ENCODE measurements around the gene SEC14L5.
A peak's percentile ranks its signal among the peaks of the same experiment; 100 is the strongest.

Gene SEC14L5

DNA sequence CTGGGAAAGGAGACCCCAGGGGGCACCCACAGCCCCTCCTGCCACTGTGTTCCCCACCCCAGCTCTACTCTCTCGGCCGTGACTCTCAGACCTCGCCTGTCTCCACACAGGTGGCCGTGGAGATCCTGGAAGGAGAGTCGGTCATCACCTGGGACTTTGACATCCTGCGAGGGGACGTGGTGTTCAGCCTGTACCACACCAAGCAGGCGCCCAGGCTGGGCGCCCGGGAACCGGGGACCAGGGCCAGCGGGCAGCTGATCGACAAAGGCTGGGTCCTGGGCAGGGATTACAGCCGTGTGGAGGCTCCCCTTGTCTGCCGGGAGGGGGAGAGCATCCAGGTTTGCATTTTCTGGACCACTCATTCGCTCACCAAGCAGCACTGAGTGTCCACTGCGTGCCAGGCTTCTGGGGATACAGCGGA lies 50.2 kb downstream of the SEC14L5 start:
- H4K20me1 ChIP-seq (ENCODE audit: insufficient read depth, low read length), result no peaks in the 10 kb centered on the region
- no peaks in the 10 kb centered on the region for H3F3A ChIP-seq (ENCODE audit: insufficient read depth, low read length)
- no peak overlapping the region for H3K27ac ChIP-seq (ENCODE audit: low read length)
- no peaks in the 10 kb centered on the region for H3K9me2 ChIP-seq (replicated peaks; ENCODE audit: insufficient read depth, low read length)
- no peaks in the 10 kb centered on the region for H3K9me3 ChIP-seq (replicated peaks; ENCODE audit: insufficient read depth, low read length)
- H3K27me3 ChIP-seq (replicated peaks; ENCODE audit: insufficient read depth, low read length), result peaks cover 75% of the 10 kb centered on the region
- no peaks in the 10 kb centered on the region for H3K36me3 ChIP-seq (replicated peaks; ENCODE audit: insufficient read depth, low read length)
- no peak overlapping the region for H3K4me2 ChIP-seq (ENCODE audit: low read depth, low read length)
- no peak overlapping the region for H2AFZ ChIP-seq (ENCODE audit: low read length)
- no peak overlapping the region for H3K9ac ChIP-seq (ENCODE audit: low read length)
- H3K79me2 ChIP-seq (ENCODE audit: low read length), result no peaks in the 10 kb centered on the region
- H3K4me3 ChIP-seq (ENCODE audit: low read length), result no peak overlapping the region
- TF ChIP-seq EZH2 (optimal IDR thresholded peaks at IDR 0.05; ENCODE audit: low read depth, low read length) (no peak), EZH2phosphoT487 (IDR thresholded peaks at IDR 0.05; ENCODE audit: low read length) (no peak)
- TF ChIP-seq, protein P1, sequence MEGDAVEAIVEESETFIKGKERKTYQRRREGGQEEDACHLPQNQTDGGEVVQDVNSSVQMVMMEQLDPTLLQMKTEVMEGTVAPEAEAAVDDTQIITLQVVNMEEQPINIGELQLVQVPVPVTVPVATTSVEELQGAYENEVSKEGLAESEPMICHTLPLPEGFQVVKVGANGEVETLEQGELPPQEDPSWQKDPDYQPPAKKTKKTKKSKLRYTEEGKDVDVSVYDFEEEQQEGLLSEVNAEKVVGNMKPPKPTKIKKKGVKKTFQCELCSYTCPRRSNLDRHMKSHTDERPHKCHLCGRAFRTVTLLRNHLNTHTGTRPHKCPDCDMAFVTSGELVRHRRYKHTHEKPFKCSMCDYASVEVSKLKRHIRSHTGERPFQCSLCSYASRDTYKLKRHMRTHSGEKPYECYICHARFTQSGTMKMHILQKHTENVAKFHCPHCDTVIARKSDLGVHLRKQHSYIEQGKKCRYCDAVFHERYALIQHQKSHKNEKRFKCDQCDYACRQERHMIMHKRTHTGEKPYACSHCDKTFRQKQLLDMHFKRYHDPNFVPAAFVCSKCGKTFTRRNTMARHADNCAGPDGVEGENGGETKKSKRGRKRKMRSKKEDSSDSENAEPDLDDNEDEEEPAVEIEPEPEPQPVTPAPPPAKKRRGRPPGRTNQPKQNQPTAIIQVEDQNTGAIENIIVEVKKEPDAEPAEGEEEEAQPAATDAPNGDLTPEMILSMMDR (IDR thresholded peaks at IDR 0.05; ENCODE audit: low read length), result no peak
- no peaks in the 10 kb centered on the region for H3K4me1 ChIP-seq (ENCODE audit: low read length)
- no peak for DNase-seq

DNA sequence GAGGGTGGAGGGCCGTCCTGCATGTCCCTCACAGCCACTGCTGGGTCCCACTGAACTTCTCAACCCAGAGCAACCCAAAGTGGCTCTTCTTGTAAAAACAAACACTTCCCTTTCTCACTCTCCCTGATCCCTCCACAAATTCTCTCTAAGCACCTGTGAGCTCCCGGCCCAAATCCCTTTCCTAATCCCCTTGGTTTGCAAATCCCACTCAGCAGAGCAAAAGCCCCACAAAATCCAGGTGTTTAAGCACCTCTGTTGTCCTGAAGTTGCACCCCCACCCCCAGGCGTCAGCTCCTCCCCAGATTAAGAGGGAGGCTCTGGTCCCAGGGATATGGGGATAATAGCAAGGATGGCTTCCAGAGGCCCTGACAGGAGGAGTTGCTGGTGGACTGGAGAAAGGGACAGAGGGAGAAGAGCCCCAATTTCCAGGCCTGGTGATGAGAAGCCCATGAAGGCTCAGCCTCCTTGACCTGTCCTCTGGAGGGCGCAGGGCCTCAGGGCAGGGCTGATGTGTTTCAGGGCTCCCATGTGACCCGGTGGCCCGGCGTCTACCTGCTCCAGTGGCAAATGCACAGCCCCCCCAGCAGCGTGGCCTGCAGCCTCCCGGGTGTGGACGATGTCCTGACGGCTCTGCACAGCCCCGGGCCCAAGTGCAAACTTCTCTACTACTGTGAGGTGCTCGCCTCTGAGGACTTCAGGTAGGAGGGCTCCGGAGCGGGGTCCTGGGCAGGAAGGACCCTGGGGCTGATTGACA lies 52.6 kb downstream of the SEC14L5 start:
- H4K20me1 ChIP-seq (ENCODE audit: insufficient read depth, low read length), result no peaks in the 10 kb centered on the region
- H3F3A ChIP-seq (ENCODE audit: insufficient read depth, low read length), result no peaks in the 10 kb centered on the region
- H2AFZ ChIP-seq (ENCODE audit: low read length), result no peak overlapping the region
- no peaks in the 10 kb centered on the region for H3K4me1 ChIP-seq (ENCODE audit: low read length)
- H3K27ac ChIP-seq (ENCODE audit: low read length), result no peak overlapping the region
- no peaks in the 10 kb centered on the region for H3K36me3 ChIP-seq (replicated peaks; ENCODE audit: insufficient read depth, low read length)
- DNase-seq, result no peak
- no peak overlapping the region for H3K4me3 ChIP-seq (ENCODE audit: low read length)
- H3K9me3 ChIP-seq (replicated peaks; ENCODE audit: insufficient read depth, low read length), result no peaks in the 10 kb centered on the region
- no peaks in the 10 kb centered on the region for H3K79me2 ChIP-seq (ENCODE audit: low read length)
- TF ChIP-seq EZH2phosphoT487 (IDR thresholded peaks at IDR 0.05; ENCODE audit: low read length) (no peak), EZH2 (optimal IDR thresholded peaks at IDR 0.05; ENCODE audit: low read depth, low read length) (no peak)
- TF ChIP-seq, protein P1 (IDR thresholded peaks at IDR 0.05; ENCODE audit: low read length), result peak; percentile 19
- no peak overlapping the region for H3K4me2 ChIP-seq (ENCODE audit: low read depth, low read length)
- no peak overlapping the region for H3K9ac ChIP-seq (ENCODE audit: low read length)
- H3K27me3 ChIP-seq (replicated peaks; ENCODE audit: insufficient read depth, low read length), result peaks cover 68% of the 10 kb centered on the region
- H3K9me2 ChIP-seq (replicated peaks; ENCODE audit: insufficient read depth, low read length), result no peaks in the 10 kb centered on the region

DNA sequence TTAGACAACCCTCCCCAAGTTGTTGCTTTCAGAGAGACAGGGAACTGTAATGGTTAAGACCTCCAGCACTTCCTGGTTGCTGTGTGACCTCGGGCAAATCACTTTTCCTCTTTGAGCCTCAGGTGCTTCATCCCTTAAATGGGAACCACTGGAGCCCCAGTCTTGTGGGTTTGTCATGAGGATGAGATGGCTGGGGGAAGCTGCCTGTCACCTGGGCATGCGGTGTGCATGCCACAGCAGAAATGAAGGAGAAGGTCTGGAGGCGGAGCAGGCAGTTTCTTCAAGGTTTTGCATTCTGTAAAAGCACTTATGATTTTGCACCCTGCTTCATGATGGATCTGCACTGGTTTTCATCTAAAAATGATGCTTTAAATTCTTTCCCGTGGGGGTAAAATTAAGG lies 53.5 kb downstream of the SEC14L5 start:
- Histone ChIP-seq H3K9me3 (replicated peaks; ENCODE audit: insufficient read depth, low read length) (no peaks in the 10 kb centered on the region), H3K9me2 (replicated peaks; ENCODE audit: insufficient read depth, low read length) (no peaks in the 10 kb centered on the region), H3K27ac (ENCODE audit: low read length) (no peak overlapping the region), H3K36me3 (replicated peaks; ENCODE audit: insufficient read depth, low read length) (no peaks in the 10 kb centered on the region), H3K27me3 (replicated peaks; ENCODE audit: insufficient read depth, low read length) (peaks cover 63% of the 10 kb centered on the region), H3K4me3 (ENCODE audit: low read length) (no peak overlapping the region), H2AFZ (ENCODE audit: low read length) (no peak overlapping the region), H3K9ac (ENCODE audit: low read length) (no peak overlapping the region), H4K20me1 (ENCODE audit: insufficient read depth, low read length) (no peaks in the 10 kb centered on the region), H3K4me1 (ENCODE audit: low read length) (no peaks in the 10 kb centered on the region), H3K4me2 (ENCODE audit: low read depth, low read length) (no peak overlapping the region), H3F3A (ENCODE audit: insufficient read depth, low read length) (no peaks in the 10 kb centered on the region), H3K79me2 (ENCODE audit: low read length) (no peaks in the 10 kb centered on the region)
- TF ChIP-seq EZH2 (optimal IDR thresholded peaks at IDR 0.05; ENCODE audit: low read depth, low read length) (no peak), EZH2phosphoT487 (IDR thresholded peaks at IDR 0.05; ENCODE audit: low read length) (no peak)
- TF ChIP-seq, protein P1 (IDR thresholded peaks at IDR 0.05; ENCODE audit: low read length), result no peak
- no peak for DNase-seq

All from MM.1S (cell line).